Heart left ventricle (tissue), 16 donors: Measurements from ENCODE around the gene UBXN4. TPM values are rescaled to one million over a fixed set of nuclear protein-coding genes. Genes with fewer than 3 reads are reported as not detected.

Experiments
- ATAC-seq, 4 donors: fragments of 200-7000 bp; cut with Tn5 transposase; one replicate each; pipeline ENCODE4 v1.9.1; 2020 to 2022; ENCODE audit warnings: moderate library complexity in 4 of 4, mild to moderate bottlenecking in 3 of 4, moderate number of reproducible peaks in 1 of 4
- DNase-seq, 5 donors: peaks; one replicate each; pipeline ENCODE4 v3.0.0-alpha.2; 2020
- H3K27ac ChIP-seq, 12 donors: fragments of 200-600 bp; sonication (generic) in 4 of 12; one replicate each; pipeline versions ENCODE4 v1.5.0 to v1.8.0; 2016 to 2022; ENCODE audit warnings: mild to moderate bottlenecking in 2 of 12
- H3K27me3 ChIP-seq, 9 donors: fragments of 200-600 bp; sonication (generic) in 2 of 9; one replicate each; pipeline versions ENCODE4 v1.5.1 to v1.8.0; 2016 to 2022; ENCODE audit warnings: mild to moderate bottlenecking in 3 of 9
- H3K36me3 ChIP-seq, 9 donors: fragments of 200-600 bp; sonication (generic) in 2 of 9; one replicate each; pipeline versions ENCODE4 v1.5.0 to v1.8.0; 2018 to 2022; ENCODE audit warnings: mild to moderate bottlenecking in 2 of 9
- H3K4me1 ChIP-seq, 12 donors: fragments of 200-600 bp; sonication (generic) in 4 of 12; one replicate each; pipeline versions ENCODE4 v1.5.0 to v1.8.0; 2016 to 2022; ENCODE audit warnings: mild to moderate bottlenecking in 3 of 12
- H3K4me3 ChIP-seq, 12 donors: fragments of 200-600 bp; sonication (generic) in 4 of 12; one replicate each; pipeline versions ENCODE4 v1.5.0 to v1.8.0; 2017 to 2022; ENCODE audit warnings: mild to moderate bottlenecking in 9 of 12, moderate library complexity in 4 of 12
- H3K9me3 ChIP-seq, 12 donors: fragments of 200-600 bp; sonication (generic) in 4 of 12; one replicate each; pipeline versions ENCODE4 v1.5.0 to v1.8.0; 2016 to 2022; ENCODE audit warnings: mild to moderate bottlenecking in 1 of 12
- CTCF ChIP-seq, 12 donors: fragments of 200-600 bp; sonication (generic) in 4 of 12; IDR thresholded peaks; one replicate each; pipeline versions ENCODE4 v1.5.0 to v1.8.0; 2018 to 2022; ENCODE audit warnings: antibody characterized with exemption in 12 of 12, mild to moderate bottlenecking in 5 of 12
- POLR2A ChIP-seq, 2 donors: fragments of 450-650 bp; IDR thresholded peaks; one replicate each; pipeline ENCODE4 v1.6.1; 2017; ENCODE audit warnings: antibody characterized with exemption in 2 of 2, mild to moderate bottlenecking in 2 of 2, moderate library complexity in 2 of 2
- WGBS, 4 donors: extraction: QIAGEN DNeasy Blood & Tissue Kit in 2 of 4; methylation state at CpG; one replicate each; pipeline versions ENCODE4 v1.1.5 to v1.1.7; 2013 to 2018; 5-methylcytosine and 5-hydroxymethylcytosine counted together
- intact Hi-C, 10 donors: fragments of 100-400 bp; cut with DNase I; formaldehyde crosslinking; loops; one replicate each; pipeline versions ENCODE4 v1.11.1 to v1.14.2; 2022
- polyA plus RNA-seq, 2 donors: library from polyadenylated mRNA; stranded (reverse); fragments of 200-250 nt; gene quantifications; one replicate each; pipeline ENCODE4 v1.2.3, GENCODE V29; 2013
- total RNA-seq, 9 donors: library from RNA; depleted of rRNA in 2 of 9; stranded (reverse); fragments of >200 nt in 2 of 9; fragmentation: NEBNext Ultra II Directional in 3 of 9; extraction: Animal tissue kit (Norgen Biotek cat#: 25700) in 3 of 9; gene quantifications; one replicate each; pipeline versions ENCODE4 v1.1.0 to v1.2.4, GENCODE V29; 2016 to 2023
- donor health status: ischemic (EF 13 %, LVEDD 7.1; RV severe dilation, severe dysfunction).
- donor health status: healthy with polysubstance abuse.
- donor health status: DM: no; HTN: yes; CAD: no.
- donor health status: DM: no; HTN: no; CAD: no.
- donor health status: ischemic (EF 25% LVEDD 6.9; RV normal size, moderate dysfunction).
- donor health status: ischemic (EF 25% LVEDD 5.7; RV mildly dilated, moderate dysfunction).
- donor health status: healthy.
- donor health status: DM: yes; HTN: yes; CAD: no.
- donor health status: ischemic (EF 35%, LVEDD 5.7; RV mildly dilated, moderate dysfunction).
- donor health status: nonischemic (EF 11% LVEDD 7.7; RV severe dilation, severe dysfunction).
- donor health status: DM: yes; HTN: yes; CAD: no.
- donor health status: PGD.
- donor health status: ischemic (EF 29% LVEDD 5.4; RV normal size, mild dysfunction).
- donor health status: nonischemic (EF 23%, LVEDD 6.1; RV moderate dilation, normal function).

UBXN4 gene
- total and polyA plus RNA-seq, 11 donors: 28.2 to 90.5 (median 54.6) TPM

GRCh38 chr2:135831180-135831812, 89.6 kb downstream of the UBXN4 start:
- H3K27me3 ChIP-seq: peaks cover 0 to 4% (median 0%) of the 10 kb centered on the region in 9 donors
- DNase-seq: no peak
- WGBS, 4 donors: 69 to 78% (median 75%) methylated on average over 14 of the region's 14 CpGs
- TF ChIP-seq POLR2A (IDR thresholded peaks at IDR 0.05): no peak
- no peak for TF ChIP-seq CTCF (IDR thresholded peaks at IDR 0.05)
- no peak for ATAC-seq
- H3K9me3 ChIP-seq: no peaks in the 10 kb centered on the region
- no peaks in the 10 kb centered on the region for H3K4me1 ChIP-seq
- no peak overlapping the region for H3K27ac ChIP-seq
- no peaks in the 10 kb centered on the region for H3K36me3 ChIP-seq
- intact Hi-C loops: no loop called here
- H3K4me3 ChIP-seq: no peak overlapping the region

- Histone ChIP-seq H3K9me3 (no peaks in the 10 kb centered on the region), H3K36me3 (no peaks in the 10 kb centered on the region), H3K27me3 (peaks cover 0 to 4% (median 0%) of the 10 kb centered on the region in 9 donors), H3K27ac (no peak overlapping the region), H3K4me3 (no peak overlapping the region), H3K4me1 (no peaks in the 10 kb centered on the region)
- no peak for DNase-seq
- TF ChIP-seq POLR2A (IDR thresholded peaks at IDR 0.05) (no peak), CTCF (IDR thresholded peaks at IDR 0.05) (no peak)
- WGBS, 4 donors: 88 to 93% (median 91%) methylated on average over 6 of the region's 6 CpGs
- no peak for ATAC-seq
- intact Hi-C loops: no loop called here
These were observed 91.2 kb downstream of the UBXN4 start for GRCh38 chr2:135832891-135833290.

Other genes starting within 250 kb of the UBXN4 start
- 1 to 10 TPM; 1.2 to 4.1 (median 1.5) TPM for gene ZRANB3, start 210.6 kb upstream of the UBXN4 start, total RNA-seq
- 1 to 10 TPM in 1 of 2 donors, under 1 TPM in 1; 0.69 to 1.7 TPM for gene ZRANB3, start 210.6 kb upstream of the UBXN4 start, polyA plus RNA-seq
- gene R3HDM1, start 210.4 kb upstream of the UBXN4 start, total RNA-seq: 10 to 100 TPM; 11.3 to 24.3 (median 18.5) TPM
- 1 to 10 TPM; 5.7 to 9.4 TPM for gene R3HDM1, start 210.4 kb upstream of the UBXN4 start, polyA plus RNA-seq
- gene LCT, start 95.3 kb downstream of the UBXN4 start, total RNA-seq: under 1 TPM in 1 of 9 donors, not detected in 8; 0.06 TPM
- gene LCT, start 95.3 kb downstream of the UBXN4 start, polyA plus RNA-seq: not detected
- 10 to 100 TPM in 1 of 9 donors, 1 to 10 TPM in 8; 2.1 to 16.1 (median 4.4) TPM for gene MCM6, start 134.6 kb downstream of the UBXN4 start, total RNA-seq
- gene MCM6, start 134.6 kb downstream of the UBXN4 start, polyA plus RNA-seq: 1 to 10 TPM; 1.0 to 3.5 TPM
- 10 to 100 TPM; 51.2 to 64.4 (median 55.0) TPM for gene DARS1, start 243.8 kb downstream of the UBXN4 start, total RNA-seq
- gene DARS1, start 243.8 kb downstream of the UBXN4 start, polyA plus RNA-seq: 10 to 100 TPM; 64.8 to 90.0 TPM